A549 treated with CORT108297 at 1 μM for 4 hours (cell line): ENCODE measurements around the gene INMT. TPM values are rescaled to one million over a fixed set of nuclear protein-coding genes. Genes with fewer than 3 reads are reported as not detected.

ENCODE experiments used
- total RNA-seq: library from RNA; stranded (reverse); fragments of 200-300 nt; extraction: Qiagen RNA extraction; gene quantifications from 5 replicates; pipeline ENCODE4 v1.2.3, GENCODE V29; 2022

INMT gene
- total RNA-seq, result not detected in 5 replicates

GRCh38 chr7:30751696-30752273 is at the start of gene INMT:
INMT (plus strand) TSS chr7:30752135; CDS start chr7:30752151, 16 bp downstream.

GRCh38 chr7:30771174-30771879 is 19.4 kb downstream of the INMT start, which contains the start of gene MINDY4:
MINDY4 (plus strand) TSS chr7:30771417; CDS start chr7:30771494, 77 bp downstream.

Other genes with a start within 250 kb of the INMT start
- 71.6 to 87.9 TPM (median 73.6 TPM) in 5 replicates for gene GGCT, start 247.3 kb upstream of the INMT start, total RNA-seq
- 134 to 189 TPM (median 149 TPM) in 5 replicates for gene GARS1, start 157.3 kb upstream of the INMT start, total RNA-seq
- not detected in 5 replicates for gene CRHR2, start 69.7 kb upstream of the INMT start, total RNA-seq
- 2.8 to 3.1 TPM (median 2.9 TPM) in 5 replicates for gene MINDY4, start 19.3 kb downstream of the INMT start, total RNA-seq
- 0.36 to 0.55 TPM (median 0.42 TPM) in 5 replicates for gene AQP1, start 159.7 kb downstream of the INMT start, total RNA-seq
- gene GHRHR, start 211.8 kb downstream of the INMT start, total RNA-seq, result not detected in 5 replicates